ENCODE measurements around the gene TMEM164.

GRCh38 chrX:110025395-110025794 is 22.5 kb downstream of the TMEM164 start:
- no peak for TF ChIP-seq CTCF (IDR thresholded peaks at IDR 0.05; ENCODE audit: insufficient read depth, low read depth, low read length)
- TF ChIP-seq EZH2 (IDR thresholded peaks at IDR 0.05; ENCODE audit: insufficient read depth, low read length) = no peak
